Measurements from ENCODE around the gene CTBS.

CTBS gene

DNA sequence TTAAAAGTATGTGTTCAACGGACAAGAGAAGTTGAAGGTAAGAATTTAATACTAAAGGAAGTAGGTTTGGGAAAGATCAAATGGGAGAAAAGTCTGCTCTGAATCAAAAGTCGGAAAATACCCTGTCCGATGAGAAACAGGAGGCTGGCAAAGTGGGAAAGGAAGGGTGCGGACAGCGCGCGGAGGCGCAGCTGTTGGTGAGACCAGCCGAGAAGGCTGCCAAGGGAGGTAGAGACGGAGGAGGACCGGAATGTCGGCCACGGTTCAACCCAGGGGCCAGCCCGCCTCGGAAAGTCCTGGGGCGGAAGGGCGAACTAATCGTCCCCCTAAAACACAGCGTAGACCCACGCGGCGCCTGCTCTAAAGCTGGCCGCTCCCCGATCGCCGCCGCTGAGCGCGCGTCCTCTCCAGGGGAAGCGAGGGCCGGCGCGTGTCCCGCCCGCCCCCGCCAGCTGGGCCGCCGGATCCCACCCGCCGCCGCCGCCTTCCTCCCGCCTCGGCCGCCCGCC, 68.7 kb downstream of the CTBS start:
- no peak for DNase-seq

DNA sequence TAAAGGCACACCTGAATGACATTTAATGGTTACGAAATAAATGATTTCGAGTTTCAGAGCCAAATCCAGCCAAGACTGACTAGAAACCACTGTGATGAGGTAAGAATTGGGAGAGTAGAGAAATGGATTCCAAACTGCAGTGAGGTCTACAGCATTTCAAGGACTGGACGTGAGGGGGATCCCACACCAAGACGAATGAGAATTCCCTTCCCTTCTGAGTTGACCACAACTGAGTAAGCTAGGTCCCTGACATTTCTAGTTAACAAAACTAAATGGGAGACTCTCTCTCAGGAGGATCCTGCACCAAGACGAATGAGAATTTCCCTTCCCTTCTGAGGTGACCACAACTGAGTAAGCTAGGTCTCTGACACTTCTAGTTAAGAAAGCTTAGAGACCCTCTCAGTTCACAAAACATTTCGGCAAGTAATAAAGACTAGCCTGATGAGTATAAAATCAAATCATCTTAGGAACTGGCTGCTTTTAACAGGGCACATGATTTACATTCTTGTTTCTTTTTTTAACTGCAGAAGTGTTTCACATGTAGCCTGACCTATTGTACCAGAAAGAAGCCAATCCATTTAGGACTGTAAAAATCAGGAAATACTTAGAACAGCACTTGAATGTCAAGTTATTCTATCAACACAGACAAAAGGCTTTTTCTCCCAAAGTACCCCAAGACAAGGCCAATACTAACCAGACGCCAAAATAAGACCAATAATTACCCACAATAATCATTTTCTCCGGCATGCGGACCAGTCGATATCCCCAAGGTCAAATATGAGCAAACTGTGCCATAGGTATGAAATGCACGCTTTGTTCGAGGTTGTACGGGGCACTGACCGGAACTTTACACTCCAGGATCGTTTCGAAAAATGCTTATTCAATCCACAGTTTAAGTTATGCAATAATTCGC, 69.4 kb downstream of the CTBS start:
- DNase-seq, result no peak

DNA sequence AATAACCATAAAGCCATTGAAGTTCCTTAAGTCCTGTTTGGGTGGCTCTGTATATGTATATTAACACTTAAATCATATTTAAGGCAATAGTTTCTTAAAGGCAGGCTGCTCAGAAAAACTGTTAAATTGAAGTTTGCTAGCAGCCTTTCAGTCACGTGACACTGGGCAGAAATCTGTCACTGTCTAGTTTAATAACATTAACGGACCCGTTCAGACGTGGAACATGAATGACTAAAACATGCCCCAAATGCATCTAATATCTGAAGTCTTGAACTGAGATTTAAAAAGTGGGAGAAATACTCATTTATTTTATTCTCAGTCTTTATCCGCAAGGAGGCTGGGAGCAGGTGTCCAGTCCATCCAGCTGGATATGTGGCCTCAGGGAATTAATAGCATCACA, 71.3 kb downstream of the CTBS start:
- no peak for DNase-seq
